ENCODE measurements around the gene GPR78.
A peak's percentile ranks its signal among the peaks of the same experiment; 100 is the strongest.
"Not testable (repeated sequence)": the region's sequence is repeated elsewhere in the genome, so short reads cannot be mapped to it uniquely, and the experiment has no call there.

The GPR78 gene

GRCh38 chr4:8560265-8561047, 19.7 kb upstream of the GPR78 start:
- DNase-seq (ENCODE audit: low read depth, low spot score): peak; percentile 58

GRCh38 chr4:8564595-8564994, 15.6 kb upstream of the GPR78 start:
- DNase-seq (ENCODE audit: low read depth, low spot score): no peak

- DNase-seq (ENCODE audit: low read depth, low spot score): peak; percentile 81
These were observed 12.0 kb upstream of the GPR78 start for GRCh38 chr4:8568068-8568668.

GRCh38 chr4:8570201-8570600, 10.0 kb upstream of the GPR78 start:
- DNase-seq (ENCODE audit: low read depth, low spot score): no peak

- peak; percentile 87 for DNase-seq (ENCODE audit: low read depth, low spot score)
These were observed 8.2 kb upstream of the GPR78 start for GRCh38 chr4:8571702-8572685.

GRCh38 chr4:8573266-8573665, 6.9 kb upstream of the GPR78 start:
- no peak for DNase-seq (ENCODE audit: low read depth, low spot score)

GRCh38 chr4:8574796-8575370, 5.3 kb upstream of the GPR78 start:
- DNase-seq (ENCODE audit: low read depth, low spot score): no peak

- DNase-seq (ENCODE audit: low read depth, low spot score): no peak
These were observed 4.7 kb upstream of the GPR78 start for GRCh38 chr4:8575457-8575856.

- not testable (repeated sequence) for DNase-seq (ENCODE audit: low read depth, low spot score)
These were observed 3.6 kb upstream of the GPR78 start for GRCh38 chr4:8576591-8576990.

- no peak for DNase-seq (ENCODE audit: low read depth, low spot score)
These were observed 3.1 kb upstream of the GPR78 start for GRCh38 chr4:8577046-8577445.

GRCh38 chr4:8577972-8578371, 2.2 kb upstream of the GPR78 start:
- DNase-seq (ENCODE audit: low read depth, low spot score): no peak

- no peak for DNase-seq (ENCODE audit: low read depth, low spot score)
These were observed 1.5 kb upstream of the GPR78 start for GRCh38 chr4:8578717-8579116.

- no peak for DNase-seq (ENCODE audit: low read depth, low spot score)
These were observed 469 bp upstream of the GPR78 start for GRCh38 chr4:8579526-8580320.

GRCh38 chr4:8581094-8581861, 1.1 kb downstream of the GPR78 start:
- DNase-seq (ENCODE audit: low read depth, low spot score): no peak

GRCh38 chr4:8582016-8582415, 1.8 kb downstream of the GPR78 start:
- no peak for DNase-seq (ENCODE audit: low read depth, low spot score)

GRCh38 chr4:8582436-8582835, 2.2 kb downstream of the GPR78 start:
- DNase-seq (ENCODE audit: low read depth, low spot score): no peak

GRCh38 chr4:8582941-8583654, 2.9 kb downstream of the GPR78 start:
- no peak for DNase-seq (ENCODE audit: low read depth, low spot score)

GRCh38 chr4:8583655-8584025, 3.4 kb downstream of the GPR78 start:
- DNase-seq (ENCODE audit: low read depth, low spot score): no peak

- no peak for DNase-seq (ENCODE audit: low read depth, low spot score)
These were observed 5.0 kb downstream of the GPR78 start for GRCh38 chr4:8585186-8585585.
